Ishikawa (cell line): ENCODE measurements around the gene BET1L.
"Not testable (repeated sequence)": the region's sequence is repeated elsewhere in the genome, so short reads cannot be mapped to it uniquely, and the experiment has no call there.

Experiments used
- CEBPB ChIP-seq: IDR thresholded peaks from 2 replicates; pipeline ENCODE4 v1.6.1; 2012
- CREB1 ChIP-seq: IDR thresholded peaks from 2 replicates; pipeline ENCODE4 v1.6.1; 2012; ENCODE audit warnings: low read depth
- EGR1 ChIP-seq: IDR thresholded peaks from 2 replicates; pipeline ENCODE4 v1.6.1; 2012
- EP300 ChIP-seq: IDR thresholded peaks from 2 replicates; pipeline ENCODE4 v1.6.1; 2012; ENCODE audit warnings: borderline replicate concordance
- FOXM1 ChIP-seq: IDR thresholded peaks from 2 replicates; pipeline ENCODE4 v1.6.1; 2012; ENCODE audit warnings: low read depth, borderline replicate concordance
- MAX ChIP-seq: IDR thresholded peaks from 2 replicates; pipeline ENCODE4 v1.6.1; 2012
- NFIC ChIP-seq: IDR thresholded peaks from 2 replicates; pipeline ENCODE4 v1.6.1; 2012
- RAD21 ChIP-seq: IDR thresholded peaks from 2 replicates; pipeline ENCODE4 v1.6.1; 2012; ENCODE audit warnings: low read depth
- REST ChIP-seq: IDR thresholded peaks from 2 replicates; pipeline ENCODE4 v1.6.1; 2012; ENCODE audit warnings: low read depth, mild to moderate bottlenecking
- TAF1 ChIP-seq: IDR thresholded peaks from 2 replicates; pipeline ENCODE4 v1.6.1; 2012; ENCODE audit warnings: low read depth, mild to moderate bottlenecking
- TCF12 ChIP-seq: IDR thresholded peaks from 2 replicates; pipeline ENCODE4 v1.6.1; 2012; ENCODE audit warnings: low read depth
- TEAD4 ChIP-seq: IDR thresholded peaks from 2 replicates; pipeline ENCODE4 v1.6.1; 2012
- USF1 ChIP-seq: IDR thresholded peaks from 2 replicates; pipeline ENCODE4 v1.6.1; 2012
- YY1 ChIP-seq: IDR thresholded peaks from 2 replicates; pipeline ENCODE4 v1.6.1; 2012; ENCODE audit warnings: low read depth
- ZBTB7A ChIP-seq: IDR thresholded peaks from 2 replicates; pipeline ENCODE4 v1.6.1; 2012; ENCODE audit warnings: low read depth

BET1L gene

GRCh38 chr11:197741-198235, 9.4 kb downstream of the BET1L start:
- TF ChIP-seq USF1 (no peak), FOXM1 (no peak), TEAD4 (no peak), TAF1 (no peak), NFIC (no peak), EP300 (no peak), REST (no peak), YY1 (no peak), TCF12 (no peak), CEBPB (no peak), RAD21 (no peak), CREB1 (no peak), MAX (no peak), EGR1 (no peak), ZBTB7A (no peak)

GRCh38 chr11:196786-197731, 10.1 kb downstream of the BET1L start:
- TF ChIP-seq RAD21 (no peak), REST (no peak), FOXM1 (no peak), TAF1 (no peak), TCF12 (no peak), EP300 (no peak)

GRCh38 chr11:192674-193128, 14.5 kb downstream of the BET1L start, which contains the start of gene SCGB1C1:
Gene SCGB1C1 (plus strand): TSS chr11:193078. CDS start chr11:193100, 22 bp downstream.
- TF ChIP-seq TCF12, ZBTB7A, TAF1: not testable (repeated sequence)

- peak; percentile 30; the same call in 1 of the 2 replicates for TF ChIP-seq RAD21
Measured at GRCh38 chr11:191490-192478, 15.4 kb downstream of the BET1L start.
